ENCODE results near the gene TNFAIP8L3.

GRCh38 chr15:51105430-51106016 is 10.8 kb upstream of the TNFAIP8L3 start:
- TF ChIP-seq, protein P1, sequence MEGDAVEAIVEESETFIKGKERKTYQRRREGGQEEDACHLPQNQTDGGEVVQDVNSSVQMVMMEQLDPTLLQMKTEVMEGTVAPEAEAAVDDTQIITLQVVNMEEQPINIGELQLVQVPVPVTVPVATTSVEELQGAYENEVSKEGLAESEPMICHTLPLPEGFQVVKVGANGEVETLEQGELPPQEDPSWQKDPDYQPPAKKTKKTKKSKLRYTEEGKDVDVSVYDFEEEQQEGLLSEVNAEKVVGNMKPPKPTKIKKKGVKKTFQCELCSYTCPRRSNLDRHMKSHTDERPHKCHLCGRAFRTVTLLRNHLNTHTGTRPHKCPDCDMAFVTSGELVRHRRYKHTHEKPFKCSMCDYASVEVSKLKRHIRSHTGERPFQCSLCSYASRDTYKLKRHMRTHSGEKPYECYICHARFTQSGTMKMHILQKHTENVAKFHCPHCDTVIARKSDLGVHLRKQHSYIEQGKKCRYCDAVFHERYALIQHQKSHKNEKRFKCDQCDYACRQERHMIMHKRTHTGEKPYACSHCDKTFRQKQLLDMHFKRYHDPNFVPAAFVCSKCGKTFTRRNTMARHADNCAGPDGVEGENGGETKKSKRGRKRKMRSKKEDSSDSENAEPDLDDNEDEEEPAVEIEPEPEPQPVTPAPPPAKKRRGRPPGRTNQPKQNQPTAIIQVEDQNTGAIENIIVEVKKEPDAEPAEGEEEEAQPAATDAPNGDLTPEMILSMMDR (IDR thresholded peaks at IDR 0.05; ENCODE audit: low read length): no peak
- TF ChIP-seq EZH2 (optimal IDR thresholded peaks at IDR 0.05; ENCODE audit: low read depth, low read length): no peak
- no peak for TF ChIP-seq EZH2phosphoT487 (IDR thresholded peaks at IDR 0.05; ENCODE audit: low read length)

Data from MM.1S (cell line).